PFSK-1 (cell line): ENCODE data around the gene CHRM2.

Experiments used
- FOXP2 ChIP-seq: optimal IDR thresholded peaks from 2 replicates; pipeline ENCODE3; 2011; ENCODE audit warnings: borderline replicate concordance, control low read depth, inconsistent platforms; ENCODE audit not compliant: insufficient read depth; ENCODE audit errors: extremely low read length, extremely low read depth
- POLR2AphosphoS5 ChIP-seq: IDR thresholded peaks from 2 replicates; pipeline ENCODE4 v1.6.1; 2012; ENCODE audit warnings: low read depth, mild to moderate bottlenecking, control low read depth, low read length, moderate library complexity
- SIN3A ChIP-seq: IDR thresholded peaks from 2 replicates; pipeline ENCODE4 v1.6.1; 2012; ENCODE audit warnings: mild to moderate bottlenecking, low read length, moderate library complexity, borderline replicate concordance; ENCODE audit not compliant: insufficient read depth
- TAF1 ChIP-seq: IDR thresholded peaks from 2 replicates; pipeline ENCODE4 v1.6.1; 2012; ENCODE audit warnings: low read length, control low read depth, borderline replicate concordance; ENCODE audit not compliant: insufficient read depth
- TF ChIP-seq, protein P1 (sequence below), 2 experiments: IDR thresholded peaks; 2 replicates each; pipeline versions ENCODE4 v1.6.1 to v1.8.0; 2011 to 2012; ENCODE audit warnings: low read depth in 2 of 2, low read length in 2 of 2, control low read depth in 1 of 2, inconsistent platforms in 1 of 2, mild to moderate bottlenecking in 1 of 2, moderate library complexity in 1 of 2; ENCODE audit not compliant: insufficient read depth in 1 of 2

The CHRM2 gene

DNA sequence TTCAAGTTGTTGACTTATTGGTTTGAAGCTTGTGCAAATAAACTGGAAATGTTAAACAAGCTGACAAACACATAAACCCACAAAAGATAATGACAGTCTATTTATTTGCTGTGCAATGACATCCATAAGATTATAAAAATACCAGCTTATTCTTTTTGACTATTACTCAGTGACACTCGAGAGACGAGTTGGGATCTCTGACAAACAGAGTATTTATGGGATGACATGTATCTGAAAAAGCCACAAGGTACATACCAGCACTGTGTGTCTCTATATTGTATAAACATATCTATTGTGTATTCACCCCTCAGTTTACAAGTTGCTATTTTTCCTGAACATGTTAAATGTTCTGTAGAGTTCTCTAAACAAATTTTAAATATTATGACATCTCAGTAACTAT, 88.9 kb downstream of the CHRM2 start:
- no peak for TF ChIP-seq FOXP2
- TF ChIP-seq, protein P1, sequence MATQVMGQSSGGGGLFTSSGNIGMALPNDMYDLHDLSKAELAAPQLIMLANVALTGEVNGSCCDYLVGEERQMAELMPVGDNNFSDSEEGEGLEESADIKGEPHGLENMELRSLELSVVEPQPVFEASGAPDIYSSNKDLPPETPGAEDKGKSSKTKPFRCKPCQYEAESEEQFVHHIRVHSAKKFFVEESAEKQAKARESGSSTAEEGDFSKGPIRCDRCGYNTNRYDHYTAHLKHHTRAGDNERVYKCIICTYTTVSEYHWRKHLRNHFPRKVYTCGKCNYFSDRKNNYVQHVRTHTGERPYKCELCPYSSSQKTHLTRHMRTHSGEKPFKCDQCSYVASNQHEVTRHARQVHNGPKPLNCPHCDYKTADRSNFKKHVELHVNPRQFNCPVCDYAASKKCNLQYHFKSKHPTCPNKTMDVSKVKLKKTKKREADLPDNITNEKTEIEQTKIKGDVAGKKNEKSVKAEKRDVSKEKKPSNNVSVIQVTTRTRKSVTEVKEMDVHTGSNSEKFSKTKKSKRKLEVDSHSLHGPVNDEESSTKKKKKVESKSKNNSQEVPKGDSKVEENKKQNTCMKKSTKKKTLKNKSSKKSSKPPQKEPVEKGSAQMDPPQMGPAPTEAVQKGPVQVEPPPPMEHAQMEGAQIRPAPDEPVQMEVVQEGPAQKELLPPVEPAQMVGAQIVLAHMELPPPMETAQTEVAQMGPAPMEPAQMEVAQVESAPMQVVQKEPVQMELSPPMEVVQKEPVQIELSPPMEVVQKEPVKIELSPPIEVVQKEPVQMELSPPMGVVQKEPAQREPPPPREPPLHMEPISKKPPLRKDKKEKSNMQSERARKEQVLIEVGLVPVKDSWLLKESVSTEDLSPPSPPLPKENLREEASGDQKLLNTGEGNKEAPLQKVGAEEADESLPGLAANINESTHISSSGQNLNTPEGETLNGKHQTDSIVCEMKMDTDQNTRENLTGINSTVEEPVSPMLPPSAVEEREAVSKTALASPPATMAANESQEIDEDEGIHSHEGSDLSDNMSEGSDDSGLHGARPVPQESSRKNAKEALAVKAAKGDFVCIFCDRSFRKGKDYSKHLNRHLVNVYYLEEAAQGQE (IDR thresholded peaks at IDR 0.05; ENCODE audit: insufficient read depth in 1 of 2, low read depth in 2 of 2, low read length in 2 of 2) = no peak
- no peak for TF ChIP-seq TAF1
- TF ChIP-seq SIN3A = no peak
- no peak for TF ChIP-seq POLR2AphosphoS5

- TF ChIP-seq SIN3A (no peak), POLR2AphosphoS5 (no peak)
Measured at GRCh38 chr7:136958016-136958415, 89.6 kb downstream of the CHRM2 start.

GRCh38 chr7:136964347-136964746, 95.9 kb downstream of the CHRM2 start:
- TF ChIP-seq SIN3A (no peak), POLR2AphosphoS5 (no peak), TAF1 (no peak), FOXP2 (no peak)
- TF ChIP-seq, protein P1 (IDR thresholded peaks at IDR 0.05; ENCODE audit: insufficient read depth in 1 of 2, low read depth in 2 of 2, low read length in 2 of 2) = no peak

GRCh38 chr7:136966825-136967224, 98.4 kb downstream of the CHRM2 start:
- TF ChIP-seq SIN3A (no peak), TAF1 (no peak), POLR2AphosphoS5 (no peak), FOXP2 (no peak)
- TF ChIP-seq, protein P1 (IDR thresholded peaks at IDR 0.05; ENCODE audit: insufficient read depth in 1 of 2, low read depth in 2 of 2, low read length in 2 of 2) = no peak

DNA sequence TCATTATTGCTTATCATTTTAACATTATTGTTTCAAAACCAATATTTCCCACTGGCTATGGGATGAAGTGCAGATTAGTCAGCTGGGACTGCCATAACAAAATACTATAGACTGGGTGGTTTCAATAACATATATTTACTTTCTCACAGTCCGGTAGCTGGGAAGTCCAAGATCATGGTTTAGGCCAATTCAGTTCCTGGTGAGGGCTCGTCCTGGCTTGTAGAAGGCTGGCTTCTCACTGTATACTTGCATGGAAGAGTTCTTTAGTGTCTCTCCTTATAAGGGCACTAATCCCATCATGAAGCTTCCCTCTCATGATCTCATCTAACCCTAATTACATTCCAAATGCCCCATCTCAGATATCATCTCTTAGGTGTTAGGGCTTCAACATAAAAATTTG, 101.3 kb downstream of the CHRM2 start:
- TF ChIP-seq FOXP2 (no peak), POLR2AphosphoS5 (no peak), TAF1 (no peak), SIN3A (no peak)
- TF ChIP-seq, protein P1 (IDR thresholded peaks at IDR 0.05; ENCODE audit: insufficient read depth in 1 of 2, low read depth in 2 of 2, low read length in 2 of 2) = no peak
